Nephron (organoid): Measurements from ENCODE around the gene GASK1B.
A peak's percentile ranks its signal among the peaks of the same experiment; 100 is the strongest.

Source experiments
- H3K27ac Mint-ChIP-seq, 3 experiments: 2 replicates each; pipeline ENCODE4 v1.8.0; 2020; ENCODE audit warnings: mixed read lengths in 3 of 3, mild to moderate bottlenecking in 2 of 3, moderate library complexity in 1 of 3
- H3K27me3 Mint-ChIP-seq: 2 replicates; pipeline ENCODE4 v1.8.0; 2021; ENCODE audit warnings: low read depth, mild to moderate bottlenecking, moderate library complexity, mixed read lengths
- H3K36me3 Mint-ChIP-seq: 2 replicates; pipeline ENCODE4 v1.8.0; 2020; ENCODE audit warnings: low read depth, mixed read lengths
- H3K4me1 Mint-ChIP-seq: 2 replicates; pipeline ENCODE4 v1.8.0; 2020; ENCODE audit warnings: mixed read lengths
- H3K4me3 Mint-ChIP-seq, 3 experiments: 2 replicates each; pipeline ENCODE4 v1.8.0; 2020; ENCODE audit warnings: mild to moderate bottlenecking in 3 of 3, mixed read lengths in 3 of 3, moderate library complexity in 2 of 3
- H3K9me3 Mint-ChIP-seq: 2 replicates; pipeline ENCODE4 v1.8.0; 2020; ENCODE audit warnings: mixed read lengths
- TF ChIP-seq, protein P1 (sequence below), 3 experiments: fragments of 200-600 bp; sonication (generic); IDR thresholded peaks; one replicate each; pipeline ENCODE4 v1.5.0; 2021; ENCODE audit warnings: antibody characterized with exemption in 3 of 3; ENCODE audit not compliant: unreplicated experiment in 3 of 3

GASK1B gene

DNA sequence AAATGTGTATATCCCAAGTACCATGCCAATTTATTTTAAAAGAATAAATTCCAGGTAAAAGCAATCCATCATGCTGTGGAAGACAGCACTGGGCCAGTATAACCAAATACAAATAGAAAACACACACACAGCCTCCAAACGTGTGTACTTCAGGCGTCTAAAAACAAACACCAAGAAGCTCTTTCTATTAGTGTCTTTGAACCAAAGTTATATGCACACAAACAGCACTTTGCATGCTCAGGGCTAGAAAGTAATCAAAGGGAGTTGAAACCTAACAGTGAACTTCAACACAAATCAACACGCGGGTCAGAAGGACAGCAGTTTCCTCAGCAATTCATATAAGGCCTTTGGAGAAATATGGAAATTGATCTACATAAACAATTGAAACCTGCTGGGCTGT lies 15.4 kb downstream of the GASK1B start:
- peak overlapping the region in 1 of 3 experiments; percentile 4 for H3K4me3 Mint-ChIP-seq
- peaks cover 39% of the 10 kb centered on the region for H3K4me1 Mint-ChIP-seq
- H3K27ac Mint-ChIP-seq, result peak overlapping the region in 2 of 3 experiments; percentile 31 to 39
- H3K27me3 Mint-ChIP-seq, result no peaks in the 10 kb centered on the region
- H3K36me3 Mint-ChIP-seq, result peaks cover 28% of the 10 kb centered on the region
- H3K9me3 Mint-ChIP-seq, result peaks cover under 1% of the 10 kb centered on the region
- TF ChIP-seq, protein P1, sequence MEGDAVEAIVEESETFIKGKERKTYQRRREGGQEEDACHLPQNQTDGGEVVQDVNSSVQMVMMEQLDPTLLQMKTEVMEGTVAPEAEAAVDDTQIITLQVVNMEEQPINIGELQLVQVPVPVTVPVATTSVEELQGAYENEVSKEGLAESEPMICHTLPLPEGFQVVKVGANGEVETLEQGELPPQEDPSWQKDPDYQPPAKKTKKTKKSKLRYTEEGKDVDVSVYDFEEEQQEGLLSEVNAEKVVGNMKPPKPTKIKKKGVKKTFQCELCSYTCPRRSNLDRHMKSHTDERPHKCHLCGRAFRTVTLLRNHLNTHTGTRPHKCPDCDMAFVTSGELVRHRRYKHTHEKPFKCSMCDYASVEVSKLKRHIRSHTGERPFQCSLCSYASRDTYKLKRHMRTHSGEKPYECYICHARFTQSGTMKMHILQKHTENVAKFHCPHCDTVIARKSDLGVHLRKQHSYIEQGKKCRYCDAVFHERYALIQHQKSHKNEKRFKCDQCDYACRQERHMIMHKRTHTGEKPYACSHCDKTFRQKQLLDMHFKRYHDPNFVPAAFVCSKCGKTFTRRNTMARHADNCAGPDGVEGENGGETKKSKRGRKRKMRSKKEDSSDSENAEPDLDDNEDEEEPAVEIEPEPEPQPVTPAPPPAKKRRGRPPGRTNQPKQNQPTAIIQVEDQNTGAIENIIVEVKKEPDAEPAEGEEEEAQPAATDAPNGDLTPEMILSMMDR (IDR thresholded peaks at IDR 0.05; ENCODE audit: unreplicated experiment in 3 of 3), result no peak

DNA sequence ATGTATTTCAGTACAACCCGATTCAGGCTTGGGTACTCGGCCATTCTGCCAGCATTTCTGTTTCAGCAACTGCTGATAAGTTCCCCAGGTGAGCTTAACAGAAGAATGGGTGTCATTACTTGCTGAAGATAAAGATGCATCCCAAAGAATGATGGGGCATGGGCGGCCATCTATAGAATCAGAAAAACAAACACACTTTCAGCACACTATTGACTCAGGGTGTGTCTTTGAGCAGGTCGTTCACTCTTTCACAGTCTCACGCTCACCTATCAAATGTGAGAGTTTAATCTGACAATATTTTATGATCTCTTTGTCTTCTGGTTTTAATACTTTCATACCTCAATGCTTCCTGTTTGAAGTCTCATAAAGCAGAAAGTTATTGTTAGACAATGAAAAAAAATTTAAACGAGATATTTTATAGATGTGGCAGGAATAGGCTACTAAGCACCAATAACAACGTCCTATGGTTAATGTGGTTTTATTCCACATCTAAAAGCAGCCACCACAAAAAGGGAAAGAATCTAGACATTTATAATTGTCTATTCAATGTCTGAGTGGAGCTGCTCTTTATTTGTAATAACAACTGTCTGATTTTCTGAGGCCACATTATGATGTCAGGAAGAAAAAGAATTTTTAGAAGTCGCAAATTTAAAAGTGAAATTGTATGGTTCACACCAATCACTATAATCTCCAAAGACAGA lies 17.0 kb downstream of the GASK1B start:
- Mint-ChIP-seq H3K27me3 (no peaks in the 10 kb centered on the region), H3K27ac (peak overlapping the region in 1 of 3 experiments; percentile 3), H3K4me3 (no peak overlapping the region), H3K36me3 (peaks cover 44% of the 10 kb centered on the region), H3K4me1 (peaks cover 29% of the 10 kb centered on the region), H3K9me3 (peaks cover 5% of the 10 kb centered on the region)
- TF ChIP-seq, protein P1 (IDR thresholded peaks at IDR 0.05; ENCODE audit: unreplicated experiment in 3 of 3), result no peak

DNA sequence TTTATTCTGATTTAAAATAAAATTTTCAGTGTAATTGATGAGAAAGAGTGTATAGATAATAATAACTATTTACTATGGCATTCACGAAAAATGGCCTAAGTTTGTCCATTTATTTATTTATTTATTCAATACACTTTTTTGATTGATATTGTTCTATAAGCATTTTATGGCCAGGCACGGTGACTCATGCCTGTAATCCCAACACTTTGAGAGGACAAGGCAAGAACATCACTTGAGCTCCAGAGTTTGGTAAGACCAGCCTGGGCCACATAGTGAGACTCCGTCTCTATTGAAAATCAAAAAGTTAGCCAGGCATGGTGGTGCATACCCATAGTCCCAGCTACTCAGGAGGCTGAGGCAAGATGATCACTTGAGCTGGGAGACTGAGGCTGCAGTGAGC lies 25.7 kb downstream of the GASK1B start:
- Mint-ChIP-seq H3K9me3 (peaks cover 2% of the 10 kb centered on the region), H3K27ac (no peak overlapping the region), H3K4me3 (no peak overlapping the region), H3K36me3 (peaks cover 37% of the 10 kb centered on the region), H3K4me1 (no peaks in the 10 kb centered on the region), H3K27me3 (no peaks in the 10 kb centered on the region)
- TF ChIP-seq, protein P1 (IDR thresholded peaks at IDR 0.05; ENCODE audit: unreplicated experiment in 3 of 3), result no peak

DNA sequence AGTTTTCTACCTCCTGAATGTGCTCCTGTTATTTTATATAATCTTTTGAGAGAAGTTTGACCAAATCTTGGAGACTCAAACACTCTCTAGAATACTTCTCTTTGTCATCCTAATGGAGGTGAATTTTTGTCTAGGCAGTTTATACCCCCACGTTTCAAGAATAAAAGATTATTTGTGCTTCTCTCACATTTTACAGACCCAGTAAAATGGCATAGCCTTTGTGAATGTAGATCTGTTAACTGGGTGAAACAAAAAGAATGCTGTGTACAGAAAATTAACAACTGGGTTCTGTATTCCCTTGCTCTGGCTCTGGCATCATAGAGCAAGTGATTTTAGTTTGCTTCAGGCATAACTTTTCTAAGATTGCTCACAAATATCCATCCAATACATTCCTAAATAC lies 26.1 kb downstream of the GASK1B start:
- TF ChIP-seq, protein P1 (IDR thresholded peaks at IDR 0.05; ENCODE audit: unreplicated experiment in 3 of 3), result no peak
- H3K36me3 Mint-ChIP-seq, result peaks cover 33% of the 10 kb centered on the region
- no peaks in the 10 kb centered on the region for H3K4me1 Mint-ChIP-seq
- no peaks in the 10 kb centered on the region for H3K9me3 Mint-ChIP-seq
- no peaks in the 10 kb centered on the region for H3K27me3 Mint-ChIP-seq
- no peak overlapping the region for H3K4me3 Mint-ChIP-seq
- H3K27ac Mint-ChIP-seq, result no peak overlapping the region

DNA sequence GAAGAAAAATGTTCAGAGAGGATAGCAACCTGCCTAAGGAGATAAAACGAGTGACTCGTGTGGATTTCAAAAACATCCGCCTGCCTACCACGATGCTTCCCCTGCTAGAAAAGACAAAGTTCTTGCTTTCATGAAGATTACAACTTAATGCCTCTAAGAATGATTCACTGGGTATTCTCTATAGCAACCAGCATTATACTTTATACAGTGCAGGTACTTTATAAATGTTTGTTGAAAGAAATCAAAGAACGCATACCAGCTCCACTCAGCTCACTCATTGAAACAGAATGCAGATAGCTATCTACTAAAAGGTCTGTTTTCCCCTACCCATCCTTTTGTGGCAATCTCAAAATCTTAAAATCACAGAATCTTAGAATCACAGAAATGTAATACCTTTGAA lies 33.7 kb downstream of the GASK1B start:
- TF ChIP-seq, protein P1 (IDR thresholded peaks at IDR 0.05; ENCODE audit: unreplicated experiment in 3 of 3), result no peak
- Mint-ChIP-seq H3K27ac (no peak overlapping the region), H3K4me3 (no peak overlapping the region), H3K9me3 (no peaks in the 10 kb centered on the region), H3K4me1 (peaks cover 14% of the 10 kb centered on the region), H3K27me3 (no peaks in the 10 kb centered on the region), H3K36me3 (peaks cover 6% of the 10 kb centered on the region)

DNA sequence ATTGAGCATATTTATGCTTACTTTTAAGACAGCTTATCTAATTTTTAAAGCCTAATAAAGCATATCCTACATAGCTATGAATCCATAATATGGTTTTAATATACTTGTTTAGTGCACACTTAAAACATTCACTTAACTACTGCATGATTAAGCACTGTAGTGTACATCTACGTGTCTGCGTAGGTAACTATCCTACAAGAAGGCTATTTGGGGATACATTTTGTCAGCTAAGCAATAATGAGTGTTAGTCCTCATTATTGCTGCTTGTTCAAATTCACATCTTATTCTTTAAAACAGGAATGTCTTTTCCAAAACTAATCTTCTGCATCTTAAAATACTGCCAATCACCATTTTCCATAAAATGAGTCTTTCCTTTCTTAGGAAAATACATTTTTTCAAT lies 38.6 kb downstream of the GASK1B start:
- H3K9me3 Mint-ChIP-seq, result no peaks in the 10 kb centered on the region
- H3K27ac Mint-ChIP-seq, result peak overlapping the region in 1 of 3 experiments; percentile 15
- H3K36me3 Mint-ChIP-seq, result peaks cover 8% of the 10 kb centered on the region
- H3K4me3 Mint-ChIP-seq, result no peak overlapping the region
- TF ChIP-seq, protein P1 (IDR thresholded peaks at IDR 0.05; ENCODE audit: unreplicated experiment in 3 of 3), result no peak
- peaks cover 36% of the 10 kb centered on the region for H3K4me1 Mint-ChIP-seq
- H3K27me3 Mint-ChIP-seq, result no peaks in the 10 kb centered on the region
